Osteoblast (primary cell): ENCODE measurements around the gene SORCS1. TPM values are rescaled to one million over a fixed set of nuclear protein-coding genes. Genes with fewer than 3 reads are reported as not detected.

Experiments used
- DNase-seq: peaks from one replicate; pipeline ENCODE4 v3.0.0; 2011; ENCODE audit warnings: low spot score, mixed read lengths; ENCODE audit not compliant: insufficient read length; ENCODE audit errors: missing footprints
- H2AFZ ChIP-seq: 2 replicates; pipeline ENCODE4 v1.6.0; 2011; ENCODE audit warnings: mild to moderate bottlenecking, low read length
- H3K27ac ChIP-seq: 2 replicates; pipeline ENCODE4 v1.5.1; 2011; ENCODE audit warnings: mild to moderate bottlenecking, low read depth, low read length, moderate library complexity
- H3K27me3 ChIP-seq: 2 replicates; pipeline ENCODE4 v1.6.0; 2012; ENCODE audit warnings: mild to moderate bottlenecking, control low read depth, inconsistent platforms, low read length, moderate library complexity; ENCODE audit not compliant: insufficient read depth
- H3K36me3 ChIP-seq: 2 replicates; pipeline ENCODE4 v1.5.1; 2011; ENCODE audit warnings: mild to moderate bottlenecking, low read length, control low read depth, moderate library complexity; ENCODE audit not compliant: insufficient read depth
- H3K4me1 ChIP-seq: 2 replicates; pipeline ENCODE4 v1.5.1; 2011; ENCODE audit warnings: mild to moderate bottlenecking, low read length, control low read depth, moderate library complexity; ENCODE audit not compliant: insufficient read depth
- H3K4me2 ChIP-seq: 2 replicates; pipeline ENCODE4 v1.6.0; 2011; ENCODE audit warnings: mild to moderate bottlenecking, low read length; ENCODE audit not compliant: insufficient read depth
- H3K4me3 ChIP-seq: fragments of 200-600 bp; sonication (generic); 3 replicates; pipeline ENCODE4 v1.5.1; 2012; ENCODE audit warnings: mild to moderate bottlenecking, low read length, inconsistent platforms; ENCODE audit not compliant: insufficient read depth
- H3K79me2 ChIP-seq: 2 replicates; pipeline ENCODE4 v1.6.0; 2012; ENCODE audit warnings: mild to moderate bottlenecking, low read length, control low read depth, inconsistent platforms; ENCODE audit not compliant: insufficient read depth
- H3K9me3 ChIP-seq: 2 replicates; pipeline ENCODE4 v1.5.1; 2011; ENCODE audit warnings: low read depth, low read length, control low read depth
- H4K20me1 ChIP-seq: 2 replicates; pipeline ENCODE4 v1.6.0; 2012; ENCODE audit warnings: mild to moderate bottlenecking, low read length, control low read depth; ENCODE audit not compliant: insufficient read depth
- CTCF ChIP-seq: IDR thresholded peaks from 2 replicates; pipeline ENCODE4 v1.5.1; 2011; ENCODE audit warnings: mild to moderate bottlenecking, low read depth, low read length, moderate library complexity; ENCODE audit errors: extremely low read depth
- total RNA-seq: library from RNA; depleted of rRNA; stranded (reverse); fragments of >200 nt; gene quantifications from 2 replicates; pipeline ENCODE4 v1.2.3, GENCODE V29; 2012

Gene SORCS1
- total RNA-seq, 1 donor = not detected

- H3K9me3 ChIP-seq = no peaks in the 10 kb centered on the region
- H3K4me2 ChIP-seq = no peak overlapping the region
- no peak overlapping the region for H3K4me3 ChIP-seq
- no peak overlapping the region for H2AFZ ChIP-seq
- H3K27me3 ChIP-seq = no peaks in the 10 kb centered on the region
- no peak overlapping the region for H3K27ac ChIP-seq
- no peaks in the 10 kb centered on the region for H3K79me2 ChIP-seq
- no peaks in the 10 kb centered on the region for H3K36me3 ChIP-seq
- no peaks in the 10 kb centered on the region for H3K4me1 ChIP-seq
- no peak for DNase-seq
- H4K20me1 ChIP-seq = no peaks in the 10 kb centered on the region
- TF ChIP-seq CTCF = no peak
Measured at GRCh38 chr10:107169516-107169915, 5.0 kb upstream of the SORCS1 start.

GRCh38 chr10:107168738-107169137 lies 4.2 kb upstream of the SORCS1 start:
- H3K36me3 ChIP-seq = no peaks in the 10 kb centered on the region
- H3K27me3 ChIP-seq = no peaks in the 10 kb centered on the region
- no peak overlapping the region for H2AFZ ChIP-seq
- TF ChIP-seq CTCF = no peak
- no peak overlapping the region for H3K27ac ChIP-seq
- no peak overlapping the region for H3K4me2 ChIP-seq
- no peaks in the 10 kb centered on the region for H4K20me1 ChIP-seq
- no peak overlapping the region for H3K4me3 ChIP-seq
- DNase-seq = no peak
- no peaks in the 10 kb centered on the region for H3K4me1 ChIP-seq
- H3K9me3 ChIP-seq = no peaks in the 10 kb centered on the region
- no peaks in the 10 kb centered on the region for H3K79me2 ChIP-seq

- Histone ChIP-seq H3K27ac (no peak overlapping the region), H4K20me1 (no peaks in the 10 kb centered on the region), H3K4me1 (no peaks in the 10 kb centered on the region), H2AFZ (no peak overlapping the region), H3K4me3 (no peak overlapping the region), H3K27me3 (no peaks in the 10 kb centered on the region), H3K36me3 (no peaks in the 10 kb centered on the region), H3K79me2 (no peaks in the 10 kb centered on the region), H3K9me3 (no peaks in the 10 kb centered on the region), H3K4me2 (no peak overlapping the region)
- no peak for TF ChIP-seq CTCF
- no peak for DNase-seq
Measured at GRCh38 chr10:107166403-107166802, 1.9 kb upstream of the SORCS1 start.

DNA sequence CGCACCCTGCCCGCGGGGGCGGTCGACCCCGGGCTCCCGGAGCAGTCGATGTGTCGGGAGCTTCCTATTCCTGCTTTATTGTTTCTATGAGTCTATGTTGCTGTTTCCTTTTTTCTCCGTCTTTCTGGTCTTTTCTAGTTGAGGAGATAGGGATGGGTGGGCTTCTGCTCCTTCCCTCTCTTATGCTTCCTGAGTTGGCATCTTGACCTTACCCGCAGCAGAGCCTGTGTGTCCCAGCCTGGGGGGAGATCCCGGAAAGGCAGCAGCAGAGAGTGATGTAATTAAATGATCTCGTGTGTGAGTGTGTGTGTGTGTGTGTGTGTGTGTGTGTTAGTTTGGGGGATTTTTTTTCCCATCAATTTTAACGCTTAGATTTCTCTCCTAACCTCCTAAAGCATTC lies 486 bp upstream of the SORCS1 start:
- H3K4me1 ChIP-seq = no peaks in the 10 kb centered on the region
- H3K4me2 ChIP-seq = no peak overlapping the region
- TF ChIP-seq CTCF = no peak
- H3K9me3 ChIP-seq = no peaks in the 10 kb centered on the region
- no peak overlapping the region for H2AFZ ChIP-seq
- no peak overlapping the region for H3K4me3 ChIP-seq
- DNase-seq = no peak
- no peaks in the 10 kb centered on the region for H3K27me3 ChIP-seq
- H3K27ac ChIP-seq = no peak overlapping the region
- H4K20me1 ChIP-seq = no peaks in the 10 kb centered on the region
- no peaks in the 10 kb centered on the region for H3K79me2 ChIP-seq
- no peaks in the 10 kb centered on the region for H3K36me3 ChIP-seq
